WTC11 (cell line): ENCODE results near the gene AURKA.

Experiments used
- E2F5 ChIP-seq: sonication (generic); formaldehyde crosslinking; IDR thresholded peaks from 2 replicates; pipeline ENCODE4 v1.8.1; 2022; ENCODE audit warnings: mild to moderate bottlenecking, moderate library complexity, missing genetic modification reagents
- FOXK1 ChIP-seq: sonication (generic); formaldehyde crosslinking; IDR thresholded peaks from 2 replicates; pipeline ENCODE4 v1.8.0; 2022; ENCODE audit warnings: mild to moderate bottlenecking, moderate library complexity, missing genetic modification reagents
- FOXP1 ChIP-seq: sonication (generic); formaldehyde crosslinking; IDR thresholded peaks from 2 replicates; pipeline ENCODE4 v1.8.0; 2022; ENCODE audit warnings: missing genetic modification reagents, mild to moderate bottlenecking, moderate library complexity, borderline replicate concordance
- GABPB1 ChIP-seq: sonication (generic); formaldehyde crosslinking; IDR thresholded peaks from 2 replicates; pipeline ENCODE4 v1.8.1; 2023; ENCODE audit warnings: mild to moderate bottlenecking, missing genetic modification reagents
- JUN ChIP-seq: sonication (generic); formaldehyde crosslinking; IDR thresholded peaks from 2 replicates; pipeline ENCODE4 v1.8.0; 2023; ENCODE audit warnings: mild to moderate bottlenecking, missing genetic modification reagents
- KAT7 ChIP-seq: sonication (generic); formaldehyde crosslinking; IDR thresholded peaks from 2 replicates; pipeline ENCODE4 v1.8.1; 2023; ENCODE audit warnings: missing genetic modification reagents, mild to moderate bottlenecking, borderline replicate concordance
- TCF7 ChIP-seq: sonication (generic); formaldehyde crosslinking; IDR thresholded peaks from 2 replicates; pipeline ENCODE4 v1.8.0; 2022; ENCODE audit warnings: mild to moderate bottlenecking, low read depth, missing genetic modification reagents, moderate library complexity
- TEAD1 ChIP-seq: sonication (generic); formaldehyde crosslinking; IDR thresholded peaks from 2 replicates; pipeline ENCODE4 v1.8.0; 2022; ENCODE audit warnings: mild to moderate bottlenecking, missing genetic modification reagents
- ZBTB21 ChIP-seq: sonication (generic); formaldehyde crosslinking; IDR thresholded peaks from 2 replicates; pipeline ENCODE4 v1.8.1; 2023; ENCODE audit warnings: mild to moderate bottlenecking, missing genetic modification reagents, borderline replicate concordance
- ZNF138 ChIP-seq: sonication (generic); formaldehyde crosslinking; conservative IDR thresholded peaks from 2 replicates; pipeline ENCODE4 v1.8.1; 2022; ENCODE audit warnings: mild to moderate bottlenecking, moderate library complexity, missing genetic modification reagents
- TF ChIP-seq, protein P1 (sequence below): fragments of 200-600 bp; IDR thresholded peaks from 2 replicates; pipeline ENCODE4 v1.8.0; 2022; ENCODE audit warnings: antibody characterized with exemption
- TF ChIP-seq, protein P2 (sequence below): sonication (generic); formaldehyde crosslinking; conservative IDR thresholded peaks from 2 replicates; pipeline ENCODE4 v1.8.1; 2022; ENCODE audit warnings: mild to moderate bottlenecking, missing genetic modification reagents
- TF ChIP-seq, protein P3 (sequence below): sonication (generic); formaldehyde crosslinking; IDR thresholded peaks from 2 replicates; pipeline ENCODE4 v1.8.1; 2022; ENCODE audit warnings: missing genetic modification reagents, borderline replicate concordance
- TF ChIP-seq, protein P4 (sequence below): sonication (generic); formaldehyde crosslinking; IDR thresholded peaks from 2 replicates; pipeline ENCODE4 v1.8.0; 2022; ENCODE audit warnings: mild to moderate bottlenecking, missing genetic modification reagents

GRCh38 chr20:56426926-56427325 lies 34.9 kb upstream of the AURKA start:
- TF ChIP-seq, protein P1, sequence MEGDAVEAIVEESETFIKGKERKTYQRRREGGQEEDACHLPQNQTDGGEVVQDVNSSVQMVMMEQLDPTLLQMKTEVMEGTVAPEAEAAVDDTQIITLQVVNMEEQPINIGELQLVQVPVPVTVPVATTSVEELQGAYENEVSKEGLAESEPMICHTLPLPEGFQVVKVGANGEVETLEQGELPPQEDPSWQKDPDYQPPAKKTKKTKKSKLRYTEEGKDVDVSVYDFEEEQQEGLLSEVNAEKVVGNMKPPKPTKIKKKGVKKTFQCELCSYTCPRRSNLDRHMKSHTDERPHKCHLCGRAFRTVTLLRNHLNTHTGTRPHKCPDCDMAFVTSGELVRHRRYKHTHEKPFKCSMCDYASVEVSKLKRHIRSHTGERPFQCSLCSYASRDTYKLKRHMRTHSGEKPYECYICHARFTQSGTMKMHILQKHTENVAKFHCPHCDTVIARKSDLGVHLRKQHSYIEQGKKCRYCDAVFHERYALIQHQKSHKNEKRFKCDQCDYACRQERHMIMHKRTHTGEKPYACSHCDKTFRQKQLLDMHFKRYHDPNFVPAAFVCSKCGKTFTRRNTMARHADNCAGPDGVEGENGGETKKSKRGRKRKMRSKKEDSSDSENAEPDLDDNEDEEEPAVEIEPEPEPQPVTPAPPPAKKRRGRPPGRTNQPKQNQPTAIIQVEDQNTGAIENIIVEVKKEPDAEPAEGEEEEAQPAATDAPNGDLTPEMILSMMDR, result no peak
- TF ChIP-seq ZBTB21 (CRISPR knock-in tag) (no peak), E2F5 (CRISPR knock-in tag) (no peak), TCF7 (no peak), ZNF138 (no peak), FOXK1 (CRISPR knock-in tag) (no peak), TEAD1 (CRISPR knock-in tag) (no peak), JUN (CRISPR knock-in tag) (no peak), GABPB1 (CRISPR knock-in tag) (no peak), KAT7 (CRISPR knock-in tag) (no peak), FOXP1 (CRISPR knock-in tag) (no peak)
- TF ChIP-seq, protein P2, sequence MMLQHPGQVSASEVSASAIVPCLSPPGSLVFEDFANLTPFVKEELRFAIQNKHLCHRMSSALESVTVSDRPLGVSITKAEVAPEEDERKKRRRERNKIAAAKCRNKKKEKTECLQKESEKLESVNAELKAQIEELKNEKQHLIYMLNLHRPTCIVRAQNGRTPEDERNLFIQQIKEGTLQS (CRISPR knock-in tag), result no peak
- TF ChIP-seq, protein P3, sequence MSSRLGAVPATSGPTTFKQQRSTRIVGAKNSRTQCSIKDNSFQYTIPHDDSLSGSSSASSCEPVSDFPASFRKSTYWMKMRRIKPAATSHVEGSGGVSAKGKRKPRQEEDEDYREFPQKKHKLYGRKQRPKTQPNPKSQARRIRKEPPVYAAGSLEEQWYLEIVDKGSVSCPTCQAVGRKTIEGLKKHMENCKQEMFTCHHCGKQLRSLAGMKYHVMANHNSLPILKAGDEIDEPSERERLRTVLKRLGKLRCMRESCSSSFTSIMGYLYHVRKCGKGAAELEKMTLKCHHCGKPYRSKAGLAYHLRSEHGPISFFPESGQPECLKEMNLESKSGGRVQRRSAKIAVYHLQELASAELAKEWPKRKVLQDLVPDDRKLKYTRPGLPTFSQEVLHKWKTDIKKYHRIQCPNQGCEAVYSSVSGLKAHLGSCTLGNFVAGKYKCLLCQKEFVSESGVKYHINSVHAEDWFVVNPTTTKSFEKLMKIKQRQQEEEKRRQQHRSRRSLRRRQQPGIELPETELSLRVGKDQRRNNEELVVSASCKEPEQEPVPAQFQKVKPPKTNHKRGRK (CRISPR knock-in tag), result no peak
- TF ChIP-seq, protein P4, sequence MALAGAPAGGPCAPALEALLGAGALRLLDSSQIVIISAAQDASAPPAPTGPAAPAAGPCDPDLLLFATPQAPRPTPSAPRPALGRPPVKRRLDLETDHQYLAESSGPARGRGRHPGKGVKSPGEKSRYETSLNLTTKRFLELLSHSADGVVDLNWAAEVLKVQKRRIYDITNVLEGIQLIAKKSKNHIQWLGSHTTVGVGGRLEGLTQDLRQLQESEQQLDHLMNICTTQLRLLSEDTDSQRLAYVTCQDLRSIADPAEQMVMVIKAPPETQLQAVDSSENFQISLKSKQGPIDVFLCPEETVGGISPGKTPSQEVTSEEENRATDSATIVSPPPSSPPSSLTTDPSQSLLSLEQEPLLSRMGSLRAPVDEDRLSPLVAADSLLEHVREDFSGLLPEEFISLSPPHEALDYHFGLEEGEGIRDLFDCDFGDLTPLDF (CRISPR knock-in tag), result no peak
